Activated naive CD4-positive, alpha-beta T cell treated with Interleukin-2 at 50 U/mL for 16 hours (primary cell): ENCODE results near the gene EPS8L1.

Experiments
- DNase-seq: peaks from one replicate; pipeline ENCODE4 v3.0.0-alpha.2; 2020

EPS8L1 gene

GRCh38 chr19:55082020-55082851 lies 6.6 kb downstream of the EPS8L1 start:
- DNase-seq = peak; percentile 55

GRCh38 chr19:55083004-55083850 lies 7.6 kb downstream of the EPS8L1 start:
- DNase-seq = no peak

DNA sequence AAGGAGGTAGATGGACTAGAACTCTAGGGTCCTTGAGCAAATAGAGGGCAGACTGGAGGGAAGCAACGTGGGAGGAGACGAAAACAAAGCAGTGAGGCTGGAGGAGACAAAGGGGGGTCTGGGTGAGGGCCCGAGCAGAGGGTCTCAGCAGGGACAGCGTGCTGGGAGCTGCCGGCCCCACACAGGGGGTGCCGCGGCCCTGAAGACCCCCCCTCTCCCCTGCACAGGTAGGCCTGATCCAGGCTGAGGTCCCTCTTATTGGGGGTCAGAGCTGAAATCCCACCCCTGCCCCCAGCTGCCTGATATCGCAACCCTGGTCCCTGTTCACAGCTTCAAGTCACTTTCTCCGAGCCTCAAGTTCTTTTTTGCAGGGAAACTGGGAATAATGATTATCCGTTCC lies 8.7 kb downstream of the EPS8L1 start:
- DNase-seq = no peak

DNA sequence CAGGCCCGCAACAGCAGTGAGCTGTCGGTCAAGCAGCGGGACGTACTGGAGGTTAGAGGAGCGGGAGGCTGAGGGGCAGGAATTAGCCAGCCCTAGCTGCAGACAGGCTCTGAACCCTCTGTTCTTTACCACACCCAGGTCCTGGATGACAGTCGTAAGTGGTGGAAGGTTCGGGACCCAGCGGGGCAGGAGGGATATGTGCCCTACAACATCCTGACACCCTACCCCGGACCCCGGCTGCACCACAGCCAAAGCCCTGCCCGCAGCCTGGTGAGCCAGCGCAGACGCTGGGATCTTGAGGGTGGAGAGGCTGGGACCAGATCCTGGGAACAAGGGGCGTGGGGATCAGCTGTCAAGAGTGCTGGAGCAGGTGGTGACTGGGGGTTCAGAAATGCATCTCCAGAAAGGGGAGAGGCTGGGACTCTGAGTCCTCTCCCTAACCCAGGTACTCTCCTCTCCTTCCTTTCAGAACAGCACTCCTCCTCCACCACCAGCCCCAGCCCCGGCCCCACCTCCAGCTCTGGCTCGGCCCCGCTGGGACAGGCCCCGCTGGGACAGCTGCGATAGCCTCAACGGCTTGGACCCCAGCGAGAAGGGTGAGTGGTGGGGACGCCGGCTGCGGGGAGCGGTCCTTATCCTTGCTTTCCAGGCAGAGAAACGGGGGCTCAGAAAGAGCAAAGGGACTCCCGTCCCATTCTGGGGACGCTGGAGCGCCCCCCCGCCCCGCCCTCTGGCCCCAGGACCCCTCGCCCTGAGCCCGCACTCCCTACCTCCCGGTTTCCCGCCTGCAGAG lies 10.4 kb downstream of the EPS8L1 start:
- DNase-seq = no peak

- peak; percentile 61 for DNase-seq
Measured at GRCh38 chr19:55086730-55087541, 11.3 kb downstream of the EPS8L1 start.

GRCh38 chr19:55087542-55087901 lies 11.9 kb downstream of the EPS8L1 start:
- no peak for DNase-seq

DNA sequence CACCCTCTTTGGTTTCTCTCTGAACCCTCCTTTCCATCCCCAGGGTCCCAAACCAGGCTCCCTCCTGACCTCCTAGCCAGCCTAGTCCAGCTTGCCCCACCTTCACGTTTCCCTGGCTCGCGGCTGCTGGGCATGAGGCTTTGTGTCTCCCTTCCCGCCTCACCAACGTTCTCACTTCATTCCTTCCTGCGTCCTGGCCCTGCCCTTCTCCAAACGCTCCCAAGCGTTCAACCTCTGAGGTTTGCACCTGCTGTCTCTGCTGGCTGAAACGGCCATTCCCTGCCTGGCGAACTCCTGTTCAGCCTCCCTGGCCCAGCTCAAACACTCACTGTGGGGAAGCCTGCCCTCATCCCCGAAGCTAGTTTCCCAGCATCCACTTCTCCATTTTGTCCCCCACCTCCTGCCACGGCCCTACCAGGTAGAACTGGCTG lies 12.4 kb downstream of the EPS8L1 start:
- DNase-seq = no peak

DNA sequence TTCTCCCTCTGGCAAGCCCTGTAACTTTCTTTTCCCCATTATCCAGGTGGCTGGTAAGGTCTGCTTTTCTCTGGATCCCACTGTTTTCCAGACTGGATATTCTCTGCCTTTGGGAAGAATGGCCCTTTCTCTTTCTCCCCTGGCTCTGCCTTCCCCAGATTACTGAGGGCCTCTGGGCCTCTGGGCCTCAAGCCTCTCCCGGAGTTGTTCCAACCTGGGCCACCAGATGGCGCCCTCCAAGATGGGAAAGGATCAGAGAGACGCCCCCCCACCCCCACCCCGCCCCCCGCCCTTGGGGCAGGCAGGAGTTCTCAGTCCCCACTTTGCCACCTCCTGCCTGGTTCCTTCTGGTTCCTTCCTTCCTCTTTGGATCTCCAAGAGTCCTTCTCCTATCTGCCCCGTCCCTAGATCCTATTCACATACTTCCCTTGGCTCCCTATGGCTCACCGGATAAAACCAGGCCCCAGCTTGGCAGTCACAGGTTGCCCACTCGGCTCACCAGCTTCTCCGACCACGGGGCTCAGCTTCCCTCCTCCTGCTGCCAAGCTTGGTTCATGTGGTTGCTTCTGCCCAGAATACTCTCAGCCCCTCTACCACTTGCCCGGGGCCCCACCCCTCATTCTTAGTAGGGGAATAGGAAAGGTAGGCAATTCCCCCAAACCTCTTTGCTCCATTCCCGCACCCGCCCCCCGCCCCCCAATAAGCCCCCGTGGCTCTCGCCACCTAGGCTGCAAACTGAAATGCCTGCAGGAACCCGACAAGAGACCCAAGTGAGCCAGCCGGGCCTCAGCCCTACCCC lies 13.1 kb downstream of the EPS8L1 start:
- peak; percentile 84 for DNase-seq

DNA sequence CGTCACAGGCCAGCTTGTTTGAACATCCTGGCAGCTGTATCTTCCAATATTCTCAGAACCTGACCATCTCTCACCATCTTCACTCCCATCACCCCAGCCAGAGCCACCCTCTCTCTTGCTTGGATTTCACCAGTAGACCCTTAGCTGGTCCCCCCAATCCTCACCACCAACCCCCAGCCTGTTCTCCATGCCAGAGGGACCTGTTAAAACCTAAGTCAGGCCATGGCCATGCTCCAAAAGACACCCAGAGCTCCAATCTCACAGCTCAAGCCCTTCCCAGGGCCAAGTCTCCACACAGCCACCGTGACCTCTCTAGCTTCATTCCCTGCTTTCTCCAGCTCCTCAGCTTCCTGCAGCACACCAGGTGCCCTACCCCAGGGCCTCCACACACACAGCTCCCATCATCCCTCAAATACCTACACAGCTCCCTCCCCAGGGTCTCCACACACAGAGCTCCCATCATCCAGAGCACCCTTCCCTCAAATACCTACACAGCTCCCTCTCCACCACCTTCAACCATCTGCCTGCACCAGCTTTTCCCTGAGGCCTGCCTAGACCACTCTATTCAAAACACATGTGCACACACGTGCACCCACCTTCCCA lies 13.8 kb downstream of the EPS8L1 start:
- no peak for DNase-seq

- DNase-seq = no peak
Measured at GRCh38 chr19:55090564-55090963, 14.9 kb downstream of the EPS8L1 start.

GRCh38 chr19:55091126-55091910 lies 15.6 kb downstream of the EPS8L1 start:
- no peak for DNase-seq

GRCh38 chr19:55091955-55092354 lies 16.3 kb downstream of the EPS8L1 start:
- no peak for DNase-seq

DNA sequence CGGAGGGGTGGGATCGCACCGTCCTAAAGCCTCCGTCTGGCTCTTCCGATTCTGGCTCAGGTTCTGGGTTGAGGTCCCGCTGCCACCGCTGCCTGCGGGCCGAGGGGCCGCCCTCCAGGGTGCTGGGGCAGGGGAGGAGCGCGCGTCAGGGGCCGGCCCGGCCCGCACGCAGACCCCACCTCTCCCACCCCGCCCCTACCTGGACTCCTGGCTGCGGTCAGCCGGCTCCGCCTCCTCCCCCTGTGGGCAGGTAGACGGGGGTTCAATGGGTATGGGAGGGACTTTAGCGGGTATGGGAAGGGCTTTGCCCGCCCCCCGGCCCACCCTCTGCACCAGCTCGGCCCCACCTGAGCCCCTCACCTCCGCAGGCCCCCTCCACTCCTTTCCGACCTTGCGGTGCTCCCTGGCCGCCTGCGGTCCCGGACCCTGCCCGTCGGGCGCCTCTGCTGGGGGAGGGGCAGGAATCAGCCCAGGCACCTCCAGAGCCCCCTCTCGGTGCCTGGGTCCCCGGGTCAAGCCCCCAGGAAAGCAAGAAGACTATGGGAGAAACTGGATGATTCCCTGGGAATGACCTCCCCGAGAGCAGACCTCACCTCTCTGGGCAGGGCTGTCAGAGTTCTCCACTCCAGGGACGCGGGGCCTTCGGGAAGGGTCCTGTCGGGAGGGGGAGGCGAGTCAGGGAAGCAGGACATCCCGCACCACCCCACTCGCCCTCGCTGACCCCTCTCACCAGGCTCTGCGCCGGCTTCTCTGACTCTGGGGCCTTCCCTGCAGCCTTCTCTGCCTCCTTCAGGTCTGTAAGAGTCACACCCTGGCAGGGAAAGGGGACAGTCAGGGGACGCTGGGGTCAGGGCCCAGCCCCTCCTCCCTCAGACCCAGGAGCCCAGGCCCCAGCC lies 17.0 kb downstream of the EPS8L1 start:
- DNase-seq = no peak

DNA sequence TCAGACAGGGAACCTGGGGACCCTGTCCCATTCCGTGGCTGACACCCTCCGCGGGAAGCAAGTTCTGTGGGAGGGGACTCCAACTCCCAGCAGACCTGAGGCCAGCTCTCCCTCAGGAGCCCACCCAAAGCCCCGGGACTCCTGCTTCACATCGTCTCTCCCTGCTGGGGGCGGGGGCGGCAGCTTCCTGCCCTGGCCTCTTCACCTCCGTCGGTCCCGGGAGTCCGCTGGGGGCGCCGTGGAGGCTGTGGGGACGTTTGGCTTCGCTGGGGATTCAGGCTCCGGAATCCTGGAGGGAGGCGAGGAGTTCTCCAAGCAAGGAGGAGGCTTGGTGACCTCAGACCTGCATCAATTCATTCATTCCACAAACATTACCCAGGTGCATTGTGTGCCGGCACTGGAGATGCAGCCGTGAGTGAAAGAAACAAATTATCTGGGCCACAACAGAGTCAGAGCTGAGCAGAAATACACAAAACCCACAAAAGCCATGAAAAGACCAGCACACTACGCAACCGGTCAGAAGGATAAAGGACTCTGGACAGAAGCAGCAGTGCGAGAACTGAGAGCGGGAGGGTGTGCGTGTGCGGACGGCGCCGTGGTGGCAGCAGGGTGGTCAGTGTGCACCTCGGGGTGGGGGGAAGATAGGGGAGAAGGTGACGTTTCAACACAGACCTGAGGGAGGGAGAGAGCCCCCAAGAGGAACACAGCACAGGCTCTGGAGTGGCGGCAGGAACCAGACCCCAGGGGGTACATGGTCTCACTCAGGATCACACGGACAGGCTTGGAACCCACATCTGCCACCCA lies 19.0 kb downstream of the EPS8L1 start:
- DNase-seq = no peak

DNA sequence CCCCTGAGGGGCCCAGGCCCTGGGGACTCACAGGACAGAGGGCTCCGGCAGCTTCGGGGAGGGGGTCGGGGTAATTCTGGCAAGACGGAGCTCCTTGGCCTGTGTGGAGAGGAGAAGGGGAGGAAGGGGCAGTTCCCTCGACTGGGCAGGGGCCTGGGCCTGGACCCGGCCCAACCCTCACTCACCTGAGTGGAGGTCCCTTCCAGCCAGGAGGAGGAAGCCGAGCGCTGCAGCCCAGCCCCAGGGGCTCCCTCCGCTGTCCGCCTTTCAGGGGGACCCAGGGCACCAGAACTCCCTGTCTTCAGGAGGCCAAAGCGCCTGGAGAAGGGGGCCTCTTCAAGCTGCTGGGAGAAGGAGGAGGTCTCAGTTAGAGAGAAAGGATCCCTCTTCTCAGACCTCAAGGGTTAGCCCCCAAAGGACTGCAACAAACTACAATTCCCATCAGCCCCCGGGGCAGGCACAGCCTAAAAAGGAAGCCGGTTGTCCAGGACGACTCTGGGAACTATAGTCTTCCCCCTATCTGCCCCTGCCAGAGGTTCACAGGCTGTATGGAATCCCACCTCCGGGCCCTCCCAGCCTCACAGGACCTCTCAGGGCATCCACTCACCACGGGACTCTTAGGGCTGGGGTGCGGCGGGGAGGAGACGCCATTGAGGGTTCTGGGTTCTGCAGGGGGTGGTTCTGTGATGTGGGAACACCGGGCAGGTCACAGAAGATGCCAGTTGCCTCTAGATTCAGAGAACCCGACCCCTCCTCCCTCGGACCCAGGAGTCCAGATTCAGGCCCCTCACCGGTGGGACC lies 19.8 kb downstream of the EPS8L1 start:
- no peak for DNase-seq

DNA sequence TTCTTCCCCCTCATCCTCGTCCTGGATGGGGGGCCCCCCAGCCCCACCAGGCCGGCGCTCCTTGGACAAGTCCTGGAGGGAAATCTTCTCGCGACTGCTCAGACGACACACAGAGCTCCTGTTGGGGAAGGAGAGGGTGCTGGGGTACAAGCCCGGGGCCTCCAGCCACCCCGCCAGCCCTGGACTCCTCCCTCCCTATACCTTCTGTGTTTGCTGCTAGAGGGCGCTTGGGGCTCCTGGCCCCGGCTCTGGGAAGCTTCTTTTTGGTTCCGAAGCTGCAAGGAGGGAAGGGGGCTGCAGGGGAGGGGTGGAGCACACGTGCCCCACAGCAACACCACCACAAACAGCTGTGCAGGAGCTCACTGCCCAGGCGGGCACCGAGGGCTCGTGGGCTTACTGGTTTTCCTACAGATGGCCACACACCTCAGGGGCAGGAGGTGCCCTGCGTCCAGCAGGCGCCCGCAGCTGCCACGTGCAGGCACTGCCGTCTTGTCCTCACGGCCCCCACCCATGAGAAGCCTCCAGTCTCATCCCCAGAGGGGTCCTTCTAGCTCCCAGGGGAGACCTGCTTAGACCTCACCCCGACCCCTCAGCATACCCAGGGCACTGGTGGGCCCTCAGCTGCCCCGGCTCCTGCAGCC lies 20.5 kb downstream of the EPS8L1 start:
- DNase-seq = no peak
